ENCODE results near the gene TANGO2. TPM values are rescaled to one million over a fixed set of nuclear protein-coding genes. Genes with fewer than 3 reads are reported as not detected.
A peak's percentile ranks its signal among the peaks of the same experiment; 100 is the strongest.

Gene TANGO2
- total and polyA plus RNA-seq, 9 of the 15 experiments (the other 6 are each of a cell fraction or from before 2014, with no cell fraction given), result 15.5 to 94.9 (median 70.1) TPM

DNA sequence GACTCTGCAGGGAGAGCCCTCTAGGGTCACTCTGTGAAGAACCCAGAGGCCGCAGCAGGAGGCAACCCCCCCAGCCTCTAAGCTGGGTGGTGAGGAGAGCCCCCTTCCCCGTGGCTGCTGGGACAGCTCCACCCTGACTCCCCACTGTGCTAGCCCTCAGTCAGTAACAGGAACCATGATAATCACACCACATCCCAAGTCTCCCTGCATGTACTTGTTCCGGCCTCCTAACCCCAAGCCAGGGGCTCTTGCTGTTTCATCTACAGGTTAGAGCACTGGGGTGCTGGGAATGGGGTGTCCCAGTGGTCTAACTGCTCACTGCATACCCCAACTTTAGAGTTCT lies 31.2 kb upstream of the TANGO2 start (continued):
- TF ChIP-seq MTF1 (CRISPR knock-in tag; IDR thresholded peaks at IDR 0.05; ENCODE audit: borderline replicate concordance), result no peak
- no peak for TF ChIP-seq ELF4 (CRISPR knock-in tag; IDR thresholded peaks at IDR 0.05)
- no peak for TF ChIP-seq ZNF124 (CRISPR knock-in tag; IDR thresholded peaks at IDR 0.05)
- TF ChIP-seq ZKSCAN3 (CRISPR knock-in tag; IDR thresholded peaks at IDR 0.05), result no peak
- no peak for TF ChIP-seq YBX1 (IDR thresholded peaks at IDR 0.05)
- 0 out of 2 replicates have a peak, but pooled peaks have one; percentile 7 for TF ChIP-seq E2F3 (CRISPR knock-in tag; IDR thresholded peaks at IDR 0.05)
- TF ChIP-seq HMG20B (CRISPR knock-in tag; IDR thresholded peaks at IDR 0.05), result no peak
- TF ChIP-seq ZNF583 (CRISPR knock-in tag; IDR thresholded peaks at IDR 0.05), result 0 out of 2 replicates have a peak, but pooled peaks have one; percentile 14
- no peak for TF ChIP-seq MYC (IDR thresholded peaks at IDR 0.05; ENCODE audit: low read depth, low read length)
- TF ChIP-seq MYC (CRISPR knock-in tag; IDR thresholded peaks at IDR 0.05; ENCODE audit: borderline replicate concordance, low read depth), result no peak
- TF ChIP-seq CCNT2 (IDR thresholded peaks at IDR 0.05; ENCODE audit: borderline replicate concordance, extremely low read depth, insufficient read length, low read depth, low read length), result no peak
- no peak for TF ChIP-seq CTBP1 (IDR thresholded peaks at IDR 0.05; ENCODE audit: borderline replicate concordance)
- TF ChIP-seq GABPB1 (CRISPR knock-in tag; IDR thresholded peaks at IDR 0.05), result no peak
- TF ChIP-seq KLF1 (tag; IDR thresholded peaks at IDR 0.05), result 0 out of 2 replicates have a peak, but pooled peaks have one; percentile 7
- peak in 1 of 2 experiments; percentile 40; a peak in 1 of 3 replicates for TF ChIP-seq CBX3 (IDR thresholded peaks at IDR 0.05; ENCODE audit: borderline replicate concordance in 1 of 2, low read length in 2 of 2)
- no peak for TF ChIP-seq PHF21A (IDR thresholded peaks at IDR 0.05; ENCODE audit: borderline replicate concordance, low read depth)
- no peak for TF ChIP-seq MCM2 (IDR thresholded peaks at IDR 0.05; ENCODE audit: low read depth)
- TF ChIP-seq DDX20 (tag; IDR thresholded peaks at IDR 0.05; ENCODE audit: low read depth), result no peak
- TF ChIP-seq, protein P1, sequence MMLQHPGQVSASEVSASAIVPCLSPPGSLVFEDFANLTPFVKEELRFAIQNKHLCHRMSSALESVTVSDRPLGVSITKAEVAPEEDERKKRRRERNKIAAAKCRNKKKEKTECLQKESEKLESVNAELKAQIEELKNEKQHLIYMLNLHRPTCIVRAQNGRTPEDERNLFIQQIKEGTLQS (IDR thresholded peaks at IDR 0.05), result no peak
- TF ChIP-seq, protein P1 (CRISPR knock-in tag; conservative IDR thresholded peaks at IDR 0.05), result no peak
- TF ChIP-seq ZNF12 (CRISPR knock-in tag; IDR thresholded peaks at IDR 0.05), result no peak
- TF ChIP-seq PML (IDR thresholded peaks at IDR 0.05; ENCODE audit: low read length), result no peak
- TF ChIP-seq POLR3G (IDR thresholded peaks at IDR 0.05; ENCODE audit: extremely low read depth, insufficient read length, insufficient replicate concordance), result no peak
- TF ChIP-seq IFI16 (CRISPR knock-in tag; IDR thresholded peaks at IDR 0.05), result no peak
- no peak for TF ChIP-seq ZSCAN29 (IDR thresholded peaks at IDR 0.05)
- TF ChIP-seq EWSR1 (IDR thresholded peaks at IDR 0.05; ENCODE audit: borderline replicate concordance, low read depth, partially characterized antibody), result no peak

All from K562 (cell line).